BJ (cell line): ENCODE data around the gene MAFF. TPM values are rescaled to one million over a fixed set of nuclear protein-coding genes. Genes with fewer than 3 reads are reported as not detected.
A peak's percentile ranks its signal among the peaks of the same experiment; 100 is the strongest.
"Not testable (repeated sequence)": the region's sequence is repeated elsewhere in the genome, so short reads cannot be mapped to it uniquely, and the experiment has no call there.

Source experiments
- CTCF ChIA-PET: fragments of 350-600 bp; formaldehyde crosslinking; extraction: SDS; loops from one replicate; lab custom pipeline; 2021; ENCODE audit warnings: antibody characterized with exemption, inconsistent platforms; lab: Yijun Ruan, JAX
- POLR2A ChIA-PET: fragments of 300-600 bp; sonication (Branson Sonifier 250); formaldehyde crosslinking; extraction: SDS; loops from one replicate; lab custom pipeline; 2021; ENCODE audit warnings: antibody characterized with exemption; lab: Charles Lee
- DNase-seq: peaks from one replicate; pipeline ENCODE4 v3.0.0-alpha.2; 2011; ENCODE audit warnings: low read depth
- H3K27me3 ChIP-seq: 2 replicates; pipeline ENCODE4 v1.6.0; 2011; ENCODE audit warnings: low read length; ENCODE audit not compliant: control insufficient read depth, insufficient read depth
- H3K36me3 ChIP-seq: 2 replicates; pipeline ENCODE4 v1.5.1; 2011; ENCODE audit warnings: low read length; ENCODE audit not compliant: control insufficient read depth, insufficient read depth
- H3K4me3 ChIP-seq: 2 replicates; pipeline ENCODE4 v1.5.1; 2011; ENCODE audit warnings: low read depth, mild to moderate bottlenecking, control low read depth, low read length
- CTCF ChIP-seq: IDR thresholded peaks from 2 replicates; pipeline ENCODE4 v1.5.1; 2011; ENCODE audit warnings: low read depth, mild to moderate bottlenecking, control low read depth, inconsistent platforms, low read length, moderate library complexity; ENCODE audit not compliant: insufficient read depth
- polyA plus RNA-seq: library from polyadenylated mRNA; depleted of rRNA; stranded (reverse); fragments of >200 nt; gene quantifications from 2 replicates; pipeline ENCODE4 v1.2.3, GENCODE V29; 2011

The MAFF gene
- polyA plus RNA-seq, 1 experiment: 14.8 TPM

- Histone ChIP-seq H3K27me3 (no peaks in the 10 kb centered on the region), H3K36me3 (no peaks in the 10 kb centered on the region), H3K4me3 (no peak overlapping the region)
- ChIA-PET CTCF (interaction anchor here (0.6 to 1.4 kb wide), 3 partner anchors 9 to 106 kb away, joined by 3 to 4 read pairs (median 4); no protein-coding TSS in a partner anchor), POLR2A (no interaction called here)
- no peak for TF ChIP-seq CTCF
- DNase-seq: no peak
Observed at GRCh38 chr22:38175206-38176118, 26.3 kb upstream of the MAFF start.

GRCh38 chr22:38176170-38176741 is 25.5 kb upstream of the MAFF start:
- DNase-seq: peak; percentile 94
- no peak overlapping the region for H3K4me3 ChIP-seq
- ChIA-PET POLR2A (no interaction called here), CTCF (interaction anchor here (0.6 to 1.4 kb wide), 3 partner anchors 10 to 105 kb away, joined by 3 to 4 read pairs (median 4); no protein-coding TSS in a partner anchor)
- 0 out of 2 replicates have a peak, but pooled peaks have one; percentile 1 for TF ChIP-seq CTCF
- no peaks in the 10 kb centered on the region for H3K27me3 ChIP-seq
- H3K36me3 ChIP-seq: no peaks in the 10 kb centered on the region

GRCh38 chr22:38177044-38177443 is 24.8 kb upstream of the MAFF start:
- Histone ChIP-seq H3K27me3 (no peaks in the 10 kb centered on the region), H3K4me3 (no peak overlapping the region), H3K36me3 (no peaks in the 10 kb centered on the region)
- CTCF ChIA-PET: interaction anchor here (0.7 kb wide), 1 partner anchor 394 kb away, joined by 3 read pairs; no protein-coding TSS in a partner anchor
- no peak for DNase-seq
- POLR2A ChIA-PET: no interaction called here
- no peak for TF ChIP-seq CTCF

- H3K4me3 ChIP-seq, H3K27me3 ChIP-seq, DNase-seq, H3K36me3 ChIP-seq: not testable (repeated sequence)
- CTCF ChIA-PET: interaction anchor here (1.0 to 1.4 kb wide), 2 partner anchors 10 to 14 kb away, joined by 3 read pairs; no protein-coding TSS in a partner anchor
- POLR2A ChIA-PET: interaction anchor here (0.7 kb wide), 1 partner anchor 24 kb away, joined by 5 read pairs; the partner anchor contains the start of gene MAFF
Observed at GRCh38 chr22:38177571-38177925, 24.2 kb upstream of the MAFF start.

GRCh38 chr22:38177926-38178604 is 23.7 kb upstream of the MAFF start:
- ChIA-PET POLR2A (interaction anchor here (0.7 kb wide), 1 partner anchor 24 kb away, joined by 5 read pairs; the partner anchor contains the start of gene MAFF), CTCF (interaction anchor here (1.0 to 1.4 kb wide), 2 partner anchors 11 to 14 kb away, joined by 3 read pairs; no protein-coding TSS in a partner anchor)
- peak; percentile 79 for DNase-seq
- H3K4me3 ChIP-seq: no peak overlapping the region
- H3K27me3 ChIP-seq: no peaks in the 10 kb centered on the region
- H3K36me3 ChIP-seq: no peaks in the 10 kb centered on the region
- no peak for TF ChIP-seq CTCF

GRCh38 chr22:38178605-38178937 is 23.2 kb upstream of the MAFF start:
- H3K36me3 ChIP-seq, DNase-seq, POLR2A ChIA-PET, H3K27me3 ChIP-seq, H3K4me3 ChIP-seq: not testable (repeated sequence)
- CTCF ChIA-PET: interaction anchor here (1.0 to 1.4 kb wide), 3 partner anchors 11 to 64 kb away, joined by 3 to 5 read pairs (median 3); no protein-coding TSS in a partner anchor
